HAP-1 (cell line): ENCODE data around the gene PLA2G4A.

Experiments used
- DNase-seq, 2 experiments: peaks; one replicate each; pipeline ENCODE4 v3.0.0-alpha.2; 2016 to 2020; ENCODE audit warnings: low spot score in 2 of 2
- H3K27me3 ChIP-seq: fragments of 250-450 bp; sonication (Bioruptor Pico); 2 replicates; pipeline ENCODE4 v1.5.1; 2020; ENCODE audit warnings: low read depth, mild to moderate bottlenecking, moderate library complexity
- H3K36me3 ChIP-seq: fragments of 250-450 bp; sonication (Bioruptor Pico); replicated peaks from 2 replicates; pipeline ENCODE4 v1.5.1; 2020; ENCODE audit warnings: mild to moderate bottlenecking
- H3K4me1 ChIP-seq: fragments of 250-450 bp; sonication (Bioruptor Pico); 2 replicates; pipeline ENCODE4 v1.5.1; 2020; ENCODE audit warnings: mild to moderate bottlenecking
- H3K4me3 ChIP-seq: fragments of 250-450 bp; sonication (Bioruptor Pico); 2 replicates; pipeline ENCODE4 v1.5.1; 2020; ENCODE audit warnings: mild to moderate bottlenecking, moderate library complexity
- H3K9me3 ChIP-seq: fragments of 250-450 bp; sonication (Bioruptor Pico); 2 replicates; pipeline ENCODE4 v1.5.1; 2020; ENCODE audit warnings: mild to moderate bottlenecking, moderate library complexity
- in situ Hi-C: fragments of 300-500 bp; cut with MboI; formaldehyde crosslinking; loops from 3 replicates; pipeline ENCODE4 v1.14.3; 2020; ENCODE audit warnings: low sequenced_read_pairs, inconsistent platforms, mixed read lengths

PLA2G4A gene

DNA sequence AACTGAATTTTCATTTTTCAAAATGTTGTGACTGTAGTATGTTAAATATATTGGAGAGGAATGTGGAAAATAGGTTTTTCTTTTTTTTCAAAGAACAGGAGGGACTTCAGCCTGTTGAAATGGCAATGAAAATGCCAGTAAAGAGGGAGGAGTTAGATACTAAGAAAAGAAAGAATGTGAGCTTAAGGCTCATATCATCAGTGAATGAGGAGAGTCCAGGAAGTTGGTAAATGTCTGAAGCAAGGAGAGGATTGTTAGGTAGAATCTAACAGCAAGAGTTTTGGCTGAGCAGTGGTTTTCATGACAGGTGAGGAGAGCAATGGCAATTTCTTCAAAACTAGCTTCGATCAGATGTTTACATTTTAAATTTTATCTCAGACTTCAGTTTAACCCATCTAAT is 43.0 kb downstream of the PLA2G4A start:
- H3K4me1 ChIP-seq = peaks cover 46% of the 10 kb centered on the region
- H3K27me3 ChIP-seq = no peaks in the 10 kb centered on the region
- no peaks in the 10 kb centered on the region for H3K9me3 ChIP-seq
- no peaks in the 10 kb centered on the region for H3K36me3 ChIP-seq
- peak in 1 of 2 experiments; percentile 42 for DNase-seq
- in situ Hi-C loops = no loop called here
- no peak overlapping the region for H3K4me3 ChIP-seq

DNA sequence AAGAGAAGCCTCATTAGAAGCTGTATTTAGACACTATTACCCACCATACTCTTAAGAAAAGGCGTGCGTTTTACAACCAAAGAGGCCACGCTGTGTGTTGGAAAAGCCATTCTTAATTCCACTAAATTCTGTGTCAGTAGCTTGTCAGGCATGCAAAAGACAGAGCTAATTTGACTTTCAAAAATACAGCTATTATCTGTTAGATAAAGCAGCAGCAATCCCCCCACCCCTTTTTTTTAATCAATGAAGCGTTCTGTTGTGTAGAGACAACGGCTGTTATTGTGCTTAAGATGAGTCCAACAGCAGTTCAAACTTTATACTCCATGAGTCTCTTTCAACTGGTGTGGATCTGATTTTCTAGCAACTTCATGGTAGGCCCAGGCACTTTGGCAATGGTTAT is 43.5 kb downstream of the PLA2G4A start:
- Histone ChIP-seq H3K27me3 (no peaks in the 10 kb centered on the region), H3K4me3 (no peak overlapping the region), H3K36me3 (no peaks in the 10 kb centered on the region), H3K4me1 (peaks cover 46% of the 10 kb centered on the region), H3K9me3 (no peaks in the 10 kb centered on the region)
- in situ Hi-C loops = no loop called here
- no peak for DNase-seq

DNA sequence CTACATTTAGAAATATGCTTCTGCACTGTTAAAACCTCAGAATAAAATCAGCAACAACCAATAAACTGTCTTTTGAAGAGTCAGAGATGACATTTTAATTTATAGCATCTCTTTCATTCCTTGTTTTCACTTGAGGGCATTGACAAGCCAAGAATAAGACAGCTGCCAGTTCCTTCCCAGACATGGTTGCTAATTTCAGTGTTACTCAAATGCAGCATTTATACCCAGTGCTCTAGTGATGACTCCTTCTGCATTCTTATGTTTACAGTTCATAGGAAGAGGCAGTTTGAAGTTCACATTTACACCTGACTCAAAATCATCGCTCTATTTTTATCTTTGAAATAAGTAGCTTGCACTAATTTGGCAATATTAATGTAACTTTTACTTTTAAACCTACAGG is 44.9 kb downstream of the PLA2G4A start:
- no peaks in the 10 kb centered on the region for H3K27me3 ChIP-seq
- H3K36me3 ChIP-seq = no peaks in the 10 kb centered on the region
- peaks cover 50% of the 10 kb centered on the region for H3K4me1 ChIP-seq
- H3K9me3 ChIP-seq = no peaks in the 10 kb centered on the region
- no peak for DNase-seq
- in situ Hi-C loops = no loop called here
- no peak overlapping the region for H3K4me3 ChIP-seq

DNA sequence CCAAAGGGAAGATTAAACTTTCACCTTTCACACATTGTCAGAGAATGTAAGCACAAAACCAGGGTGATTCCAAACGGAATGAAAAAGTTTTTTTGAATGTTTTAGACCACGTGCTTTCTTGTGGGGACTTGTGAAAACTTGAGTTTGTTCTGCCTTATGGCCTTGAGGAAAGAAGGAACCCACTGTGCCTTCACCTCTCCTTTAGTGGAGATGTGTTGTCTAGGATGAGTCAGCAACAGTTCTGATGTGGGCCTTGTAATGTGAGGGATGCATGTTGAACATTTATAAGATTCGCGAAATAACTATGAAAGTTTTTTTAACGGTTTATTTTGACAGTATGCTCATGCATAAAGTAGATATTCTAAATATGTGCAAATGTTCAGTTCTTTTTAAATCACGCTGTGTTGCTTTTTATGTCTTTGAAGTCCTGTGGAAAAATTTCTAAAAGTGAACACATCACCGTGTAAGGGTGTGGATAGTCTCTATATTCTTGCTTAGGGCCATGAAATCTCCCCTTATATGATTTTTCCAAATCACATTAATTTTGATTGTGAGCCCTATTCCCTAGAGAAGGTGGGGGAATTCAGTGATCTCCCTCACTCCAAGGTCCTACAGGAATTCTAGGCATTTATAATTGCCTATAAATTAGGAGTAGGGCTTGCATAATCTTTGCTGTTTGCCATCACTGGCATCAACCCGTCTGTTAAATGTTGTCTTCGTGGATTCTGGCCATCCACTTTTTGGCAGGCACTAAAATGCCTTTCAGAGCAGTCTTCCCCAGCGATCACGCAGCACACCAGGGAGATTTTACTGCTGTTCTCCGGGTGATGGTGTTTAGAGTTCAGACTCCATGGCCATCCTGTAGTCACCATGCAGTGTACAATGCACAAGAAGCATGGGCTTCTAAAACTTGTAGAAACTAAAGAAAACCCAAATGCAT is 47.4 kb downstream of the PLA2G4A start:
- peaks cover 70% of the 10 kb centered on the region for H3K4me1 ChIP-seq
- H3K36me3 ChIP-seq = no peaks in the 10 kb centered on the region
- no peak overlapping the region for H3K4me3 ChIP-seq
- no peaks in the 10 kb centered on the region for H3K9me3 ChIP-seq
- in situ Hi-C loops = no loop called here
- no peaks in the 10 kb centered on the region for H3K27me3 ChIP-seq
- DNase-seq = no peak

DNA sequence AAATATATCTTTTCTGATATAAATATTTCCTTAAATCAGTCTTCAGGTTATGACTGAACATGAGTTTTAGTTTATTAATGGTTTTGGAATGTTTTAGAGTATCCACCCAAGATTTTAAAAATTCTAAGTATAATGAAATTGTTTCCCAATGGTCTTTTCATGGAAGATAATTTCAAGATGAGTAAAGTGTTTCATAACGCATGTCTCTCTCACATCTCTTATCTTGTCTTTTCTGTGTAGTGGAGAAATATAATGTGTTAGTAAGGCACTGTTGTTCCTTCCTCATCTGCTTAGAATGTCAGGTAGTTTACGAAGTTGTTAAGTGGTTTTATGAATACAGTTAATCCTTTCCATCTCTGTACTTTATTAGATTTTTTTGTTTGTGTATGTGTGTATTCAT is 49.6 kb downstream of the PLA2G4A start:
- Histone ChIP-seq H3K4me3 (no peak overlapping the region), H3K9me3 (no peaks in the 10 kb centered on the region), H3K4me1 (peaks cover 73% of the 10 kb centered on the region), H3K27me3 (no peaks in the 10 kb centered on the region), H3K36me3 (no peaks in the 10 kb centered on the region)
- no peak for DNase-seq
- in situ Hi-C loops = no loop called here

DNA sequence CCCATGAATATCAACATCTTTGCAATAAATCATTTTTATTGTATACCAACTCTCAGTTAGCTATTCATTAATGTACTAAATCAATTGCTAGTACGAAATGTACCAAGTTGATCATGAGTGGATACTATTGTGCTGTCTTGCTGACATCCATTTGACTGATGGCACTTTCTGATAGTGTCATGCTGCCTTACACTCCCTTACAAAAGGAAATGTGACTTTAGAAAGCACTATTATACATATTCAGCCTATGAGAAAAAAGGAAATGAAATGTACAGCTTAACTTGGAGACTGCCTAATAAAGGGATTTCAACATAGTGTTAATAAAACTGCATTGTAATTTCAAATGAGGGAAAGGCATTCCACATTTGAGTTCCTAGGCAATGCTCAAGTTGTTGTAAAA is 52.2 kb downstream of the PLA2G4A start:
- peak in 1 of 2 experiments; percentile 81 for DNase-seq
- no peak overlapping the region for H3K4me3 ChIP-seq
- H3K4me1 ChIP-seq = peaks cover 55% of the 10 kb centered on the region
- H3K9me3 ChIP-seq = no peaks in the 10 kb centered on the region
- H3K27me3 ChIP-seq = no peaks in the 10 kb centered on the region
- H3K36me3 ChIP-seq = no peaks in the 10 kb centered on the region
- in situ Hi-C loops = no loop called here

DNA sequence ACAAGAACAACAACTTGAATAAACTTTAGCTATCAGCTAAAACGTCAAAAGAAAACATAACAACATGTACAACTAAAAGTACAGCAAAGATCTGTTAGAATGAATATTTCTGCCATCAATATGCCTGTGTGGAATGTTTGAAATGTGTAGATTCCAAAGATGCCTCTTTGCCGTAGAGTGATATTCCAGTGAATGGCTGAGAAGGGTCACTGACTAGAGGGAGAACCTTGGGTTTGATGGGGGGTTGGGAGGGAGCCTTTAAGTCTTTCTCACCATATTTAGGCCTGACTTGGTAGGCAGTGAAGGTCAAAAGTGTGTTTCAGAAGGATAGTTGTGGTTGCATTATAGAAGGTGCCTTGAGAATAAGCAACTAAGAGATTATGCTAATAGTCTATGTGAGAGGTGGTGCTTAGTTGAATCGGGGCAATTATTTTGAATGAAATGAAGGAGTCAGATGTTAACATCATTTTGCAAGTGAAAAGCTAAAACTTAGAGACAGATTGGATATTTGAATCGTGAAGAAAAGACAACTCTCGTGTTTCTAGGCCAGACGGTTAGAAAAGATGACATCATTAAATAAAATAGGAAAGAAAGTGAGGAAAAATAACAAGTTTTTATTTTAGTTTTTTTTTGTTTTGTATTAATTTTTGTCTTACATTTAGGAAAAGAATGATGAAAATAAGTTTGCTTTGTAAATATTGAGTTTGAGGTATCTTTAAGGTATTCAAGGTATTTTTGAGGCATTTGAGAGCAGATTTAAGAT is 53.8 kb downstream of the PLA2G4A start:
- no peaks in the 10 kb centered on the region for H3K27me3 ChIP-seq
- H3K4me1 ChIP-seq = peaks cover 52% of the 10 kb centered on the region
- peak; percentile 60 to 93 for DNase-seq
- H3K4me3 ChIP-seq = no peak overlapping the region
- in situ Hi-C loops = no loop called here
- H3K9me3 ChIP-seq = no peaks in the 10 kb centered on the region
- H3K36me3 ChIP-seq = no peaks in the 10 kb centered on the region

DNA sequence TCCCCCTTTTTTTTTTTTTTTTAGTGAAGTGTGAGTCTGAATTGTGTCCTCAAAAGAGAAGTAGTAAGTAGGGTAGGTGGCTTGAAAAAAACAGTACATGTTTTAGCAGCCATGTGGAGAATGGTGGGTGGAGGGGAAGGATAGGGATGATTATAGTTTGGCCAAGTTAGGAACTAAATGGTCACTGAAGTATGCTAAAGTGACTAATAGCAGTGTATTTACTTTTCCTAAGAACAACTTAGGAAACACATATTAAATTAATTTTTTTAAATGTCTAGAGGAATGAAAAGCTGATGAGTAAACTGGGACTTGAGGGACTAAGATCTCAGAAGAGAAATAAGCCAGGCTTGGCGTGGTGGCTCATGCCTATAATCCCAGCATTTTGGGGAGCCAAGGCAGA is 55.5 kb downstream of the PLA2G4A start:
- H3K4me1 ChIP-seq = peaks cover 42% of the 10 kb centered on the region
- in situ Hi-C loops = no loop called here
- no peak for DNase-seq
- no peak overlapping the region for H3K4me3 ChIP-seq
- H3K36me3 ChIP-seq = no peaks in the 10 kb centered on the region
- H3K27me3 ChIP-seq = no peaks in the 10 kb centered on the region
- H3K9me3 ChIP-seq = no peaks in the 10 kb centered on the region

DNA sequence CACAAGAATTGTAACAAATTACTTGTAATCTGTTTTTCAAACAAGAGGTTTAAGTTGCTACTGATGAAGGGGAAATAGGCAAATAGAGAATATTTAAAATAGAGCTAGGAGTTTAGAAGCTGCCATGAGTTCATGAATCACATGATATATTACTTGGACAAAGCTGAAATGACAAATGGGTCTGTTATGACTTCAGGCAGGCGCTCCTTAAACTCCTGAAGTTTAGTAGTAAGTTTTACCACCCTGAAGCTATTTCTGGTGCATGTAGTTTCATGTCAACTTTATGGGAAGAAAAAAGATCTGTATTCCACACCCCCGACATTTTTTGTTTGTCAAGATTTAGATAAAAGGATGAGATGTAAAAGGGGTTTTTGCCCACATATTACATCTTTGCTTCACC is 58.5 kb downstream of the PLA2G4A start:
- peaks cover 17% of the 10 kb centered on the region for H3K4me1 ChIP-seq
- H3K27me3 ChIP-seq = no peaks in the 10 kb centered on the region
- in situ Hi-C loops = no loop called here
- no peak for DNase-seq
- no peaks in the 10 kb centered on the region for H3K9me3 ChIP-seq
- H3K4me3 ChIP-seq = no peak overlapping the region
- no peaks in the 10 kb centered on the region for H3K36me3 ChIP-seq

DNA sequence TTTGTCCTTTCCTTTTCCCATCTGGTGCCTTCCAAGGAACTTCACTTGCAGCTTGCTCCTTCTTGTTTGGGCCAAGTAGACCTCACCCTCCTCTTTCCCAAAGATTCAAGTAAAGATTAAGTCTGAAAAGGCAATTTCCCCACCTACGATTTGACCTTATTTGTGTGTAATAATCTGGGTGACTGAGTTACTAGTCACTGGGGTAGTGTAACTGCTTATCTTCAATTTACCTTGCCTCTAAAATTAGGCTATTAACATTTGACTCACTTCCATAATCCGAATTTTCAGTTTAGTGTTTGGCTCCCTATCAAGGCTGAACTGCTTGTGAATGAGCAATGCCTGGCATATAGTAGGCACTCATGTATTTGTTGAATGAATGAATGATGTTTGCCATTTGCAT is 59.6 kb downstream of the PLA2G4A start:
- DNase-seq = no peak
- peaks cover 6% of the 10 kb centered on the region for H3K4me1 ChIP-seq
- in situ Hi-C loops = no loop called here
- H3K4me3 ChIP-seq = no peak overlapping the region
- no peaks in the 10 kb centered on the region for H3K9me3 ChIP-seq
- no peaks in the 10 kb centered on the region for H3K27me3 ChIP-seq
- no peaks in the 10 kb centered on the region for H3K36me3 ChIP-seq

DNA sequence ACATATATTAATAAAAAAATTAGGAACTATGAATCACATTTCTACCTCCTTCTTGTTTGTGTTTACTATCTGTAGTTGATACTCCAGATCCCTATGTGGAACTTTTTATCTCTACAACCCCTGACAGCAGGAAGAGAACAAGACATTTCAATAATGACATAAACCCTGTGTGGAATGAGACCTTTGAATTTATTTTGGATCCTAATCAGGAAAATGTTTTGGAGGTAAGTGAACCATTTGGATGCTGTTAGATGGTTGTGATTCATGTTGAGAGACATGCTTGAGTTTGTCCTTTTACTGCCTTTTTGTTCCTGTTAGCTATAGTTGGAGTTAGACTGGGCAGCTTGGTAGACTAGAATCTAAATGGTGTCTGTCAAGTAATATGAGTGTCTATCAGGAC is 64.2 kb downstream of the PLA2G4A start:
- Histone ChIP-seq H3K4me1 (peaks cover 11% of the 10 kb centered on the region), H3K9me3 (no peaks in the 10 kb centered on the region), H3K4me3 (no peak overlapping the region), H3K36me3 (no peaks in the 10 kb centered on the region; the same call in 1 of the 2 replicates), H3K27me3 (no peaks in the 10 kb centered on the region)
- DNase-seq = no peak
- in situ Hi-C loops = no loop called here

DNA sequence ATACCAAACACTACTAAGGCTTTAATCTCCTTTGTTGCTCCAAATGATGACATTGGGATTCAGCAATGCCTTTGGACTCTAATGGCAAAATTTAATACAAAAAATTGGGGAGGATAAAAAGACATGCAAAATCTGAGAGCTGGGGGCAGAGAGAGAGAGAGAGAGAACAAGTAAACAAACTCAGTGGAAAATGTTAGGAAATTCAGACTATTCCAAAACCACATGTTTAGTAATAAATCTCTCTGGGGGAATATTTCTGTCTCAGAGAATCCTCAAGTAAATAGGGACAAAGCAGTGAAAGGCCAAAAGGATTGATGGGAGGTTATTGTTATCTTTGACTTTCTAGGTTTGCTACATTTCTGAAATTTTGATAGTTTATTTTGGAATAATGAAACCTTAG is 65.7 kb downstream of the PLA2G4A start:
- Histone ChIP-seq H3K27me3 (no peaks in the 10 kb centered on the region), H3K4me3 (no peak overlapping the region), H3K4me1 (peaks cover 11% of the 10 kb centered on the region), H3K36me3 (no peaks in the 10 kb centered on the region; the same call in 1 of the 2 replicates), H3K9me3 (no peaks in the 10 kb centered on the region)
- DNase-seq = no peak
- in situ Hi-C loops = no loop called here

DNA sequence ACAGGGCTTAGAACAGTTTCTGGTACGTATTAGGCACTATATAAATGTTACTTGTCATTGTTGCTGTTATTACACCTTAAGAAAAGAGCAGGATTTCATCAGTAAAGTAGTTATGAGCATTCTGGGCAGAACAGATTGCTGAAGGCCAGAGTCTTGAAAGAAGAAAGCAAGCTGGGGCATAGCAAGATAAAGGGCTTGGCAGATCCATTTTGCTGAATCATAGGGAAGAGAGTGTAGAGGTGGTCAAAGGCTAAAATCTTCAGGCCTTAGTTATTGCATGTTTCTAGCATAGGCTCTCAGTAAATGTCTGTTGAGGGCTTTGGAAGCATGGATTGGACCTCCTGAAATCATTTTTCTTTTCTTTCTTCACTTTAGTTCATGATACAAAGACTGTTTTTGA is 67.5 kb downstream of the PLA2G4A start:
- in situ Hi-C loops = no loop called here
- H3K4me1 ChIP-seq = peaks cover 14% of the 10 kb centered on the region
- no peaks in the 10 kb centered on the region for H3K9me3 ChIP-seq
- H3K27me3 ChIP-seq = no peaks in the 10 kb centered on the region
- no peak overlapping the region for H3K4me3 ChIP-seq
- H3K36me3 ChIP-seq = no peaks in the 10 kb centered on the region; the same call in 1 of the 2 replicates
- DNase-seq = no peak

DNA sequence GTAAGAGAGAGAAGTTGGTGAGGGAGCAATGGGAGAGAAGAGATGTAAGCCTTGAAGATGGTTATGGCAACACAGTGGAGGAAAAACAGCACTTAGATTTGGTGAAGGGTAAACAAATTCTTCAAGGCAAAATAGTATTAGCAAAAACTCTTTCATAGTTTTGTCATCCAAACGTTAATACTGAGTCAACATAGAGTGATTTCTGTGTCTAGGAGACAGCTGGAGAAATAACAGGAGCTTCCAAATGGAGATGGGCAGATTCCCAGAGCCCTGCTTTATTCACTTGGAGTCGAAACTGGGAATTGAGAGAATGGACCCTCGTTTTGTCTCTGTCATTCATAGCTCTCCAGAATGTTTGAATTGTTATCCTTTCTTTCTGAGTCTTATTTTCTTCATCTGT is 68.3 kb downstream of the PLA2G4A start:
- H3K4me1 ChIP-seq = peaks cover 22% of the 10 kb centered on the region
- H3K36me3 ChIP-seq = no peaks in the 10 kb centered on the region; the same call in 1 of the 2 replicates
- no peaks in the 10 kb centered on the region for H3K27me3 ChIP-seq
- in situ Hi-C loops = no loop called here
- no peak for DNase-seq
- H3K4me3 ChIP-seq = no peak overlapping the region
- H3K9me3 ChIP-seq = no peaks in the 10 kb centered on the region
